Suprapubic skin (tissue), 3 donors: ENCODE data around the gene OXT.

ENCODE experiments used
- POLR2AphosphoS5 ChIP-seq, 3 donors: sonication (generic); formaldehyde crosslinking; IDR thresholded peaks; one replicate each; pipeline ENCODE4 v1.6.1; 2017; ENCODE audit warnings: antibody characterized with exemption in 3 of 3
- TF ChIP-seq, protein P1 (sequence below), 2 donors: fragments of 200-600 bp in 1 of 2; fragments of 450-650 bp in 1 of 2; sonication (generic) in 1 of 2; IDR thresholded peaks; one replicate each; pipeline ENCODE4 v1.5.1; 2016 to 2019; ENCODE audit warnings: antibody characterized with exemption in 2 of 2, mild to moderate bottlenecking in 1 of 2, moderate library complexity in 1 of 2

GRCh38 chr20:3101251-3101650 is 29.8 kb downstream of the OXT start:
- no peak for TF ChIP-seq POLR2AphosphoS5 (IDR thresholded peaks at IDR 0.05)
- TF ChIP-seq, protein P1, sequence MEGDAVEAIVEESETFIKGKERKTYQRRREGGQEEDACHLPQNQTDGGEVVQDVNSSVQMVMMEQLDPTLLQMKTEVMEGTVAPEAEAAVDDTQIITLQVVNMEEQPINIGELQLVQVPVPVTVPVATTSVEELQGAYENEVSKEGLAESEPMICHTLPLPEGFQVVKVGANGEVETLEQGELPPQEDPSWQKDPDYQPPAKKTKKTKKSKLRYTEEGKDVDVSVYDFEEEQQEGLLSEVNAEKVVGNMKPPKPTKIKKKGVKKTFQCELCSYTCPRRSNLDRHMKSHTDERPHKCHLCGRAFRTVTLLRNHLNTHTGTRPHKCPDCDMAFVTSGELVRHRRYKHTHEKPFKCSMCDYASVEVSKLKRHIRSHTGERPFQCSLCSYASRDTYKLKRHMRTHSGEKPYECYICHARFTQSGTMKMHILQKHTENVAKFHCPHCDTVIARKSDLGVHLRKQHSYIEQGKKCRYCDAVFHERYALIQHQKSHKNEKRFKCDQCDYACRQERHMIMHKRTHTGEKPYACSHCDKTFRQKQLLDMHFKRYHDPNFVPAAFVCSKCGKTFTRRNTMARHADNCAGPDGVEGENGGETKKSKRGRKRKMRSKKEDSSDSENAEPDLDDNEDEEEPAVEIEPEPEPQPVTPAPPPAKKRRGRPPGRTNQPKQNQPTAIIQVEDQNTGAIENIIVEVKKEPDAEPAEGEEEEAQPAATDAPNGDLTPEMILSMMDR (IDR thresholded peaks at IDR 0.05) = no peak
